ENCODE results near the gene NBEAL2.
A peak's percentile ranks its signal among the peaks of the same experiment; 100 is the strongest.

The NBEAL2 gene

DNA sequence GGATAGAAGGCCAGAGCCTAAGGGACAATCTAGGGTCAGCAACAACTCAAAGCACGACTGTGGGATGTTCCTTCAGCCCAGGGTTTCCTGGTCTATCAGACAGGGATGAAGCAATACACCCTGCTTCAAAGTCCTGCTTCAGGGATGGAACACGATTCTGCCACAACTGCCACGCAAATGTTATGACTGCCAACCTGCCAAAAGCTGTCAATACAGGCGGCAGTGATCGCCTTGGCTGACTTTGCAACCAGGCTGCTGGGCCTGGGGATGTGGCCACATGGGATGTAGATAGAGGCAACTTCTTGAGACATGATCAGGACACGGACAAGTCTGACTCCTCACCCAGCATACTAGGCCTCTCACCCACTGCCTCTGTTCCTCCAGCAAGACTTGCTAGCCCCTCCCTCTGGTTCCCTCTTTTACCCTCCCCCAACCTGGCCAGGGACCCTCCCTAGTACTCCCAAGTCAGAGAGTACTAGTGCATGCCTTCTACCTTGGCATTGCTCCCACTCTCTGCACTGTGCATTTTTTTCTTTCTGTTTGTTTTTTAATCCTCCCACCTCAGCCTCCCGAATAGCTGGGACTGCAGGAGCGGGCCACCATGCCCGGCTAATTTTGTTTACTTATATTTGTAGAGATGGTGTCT lies 10.6 kb upstream of the NBEAL2 start:
- no peaks in the 10 kb centered on the region for H3K27me3 ChIP-seq (ENCODE audit: control insufficient read depth in 3 of 3, insufficient read depth in 3 of 3, low read depth in 1 of 3, low read length in 3 of 3)
- H3K4me1 ChIP-seq (ENCODE audit: control insufficient read depth in 2 of 2, insufficient read depth in 1 of 2, low read depth in 1 of 2, low read length in 2 of 2): peaks cover 0 to 4% of the 10 kb centered on the region in 2 donors
- H3K27ac ChIP-seq (replicated peaks; ENCODE audit: low read length): no peak overlapping the region
- H3K23ac ChIP-seq (ENCODE audit: low read depth, low read length, poor library complexity): no peak overlapping the region
- H3K36me3 ChIP-seq (replicated peaks in 1 of 2; ENCODE audit: control insufficient read depth in 2 of 2, insufficient read depth in 2 of 2, low read length in 2 of 2): peaks cover 20 to 60% of the 10 kb centered on the region in 2 donors
- H3K18ac ChIP-seq (ENCODE audit: low read length): no peak overlapping the region
- H2AK5ac ChIP-seq (ENCODE audit: low read depth, low read length): no peak overlapping the region
- no peak for DNase-seq (ENCODE audit: low spot score)
- H2BK15ac ChIP-seq (ENCODE audit: low read length): no peak overlapping the region
- H4K8ac ChIP-seq (ENCODE audit: low read depth, low read length): no peak overlapping the region
- peak overlapping the region; percentile 75 for H3K14ac ChIP-seq (ENCODE audit: low read length)
- no peak overlapping the region for H3K4me2 ChIP-seq (ENCODE audit: insufficient read depth, low read length, poor library complexity, severe bottlenecking)
- H2BK120ac ChIP-seq (ENCODE audit: low read depth, low read length): no peak overlapping the region
- no peak overlapping the region for H4K91ac ChIP-seq (ENCODE audit: low read depth, low read length, poor library complexity)
- no peak overlapping the region for H3K4ac ChIP-seq (ENCODE audit: low read length)
- no peak overlapping the region for H3K9ac ChIP-seq (ENCODE audit: low read depth, low read length, poor library complexity)
- peaks cover 25% of the 10 kb centered on the region for H3K79me1 ChIP-seq (ENCODE audit: low read depth, low read length)
- H2AFZ ChIP-seq (ENCODE audit: low read length): no peak overlapping the region
- H2BK12ac ChIP-seq (ENCODE audit: low read length): no peak overlapping the region
- H3K4me3 ChIP-seq (ENCODE audit: low read length in 2 of 2): no peak overlapping the region
- peaks cover 0 to 2% of the 10 kb centered on the region in 2 donors for H3K9me3 ChIP-seq (replicated peaks in 1 of 2; ENCODE audit: control insufficient read depth in 2 of 2, insufficient read depth in 1 of 2, low read depth in 1 of 2, low read length in 2 of 2)
- WGBS, 2 donors (ENCODE audit: extremely low coverage in 2 of 2, insufficient read length in 2 of 2, insufficient replicate concordance in 1 of 2): no CpG with 5 or more reads among the region's 9 CpGs
- H2BK5ac ChIP-seq (ENCODE audit: low read length): no peak overlapping the region

DNA sequence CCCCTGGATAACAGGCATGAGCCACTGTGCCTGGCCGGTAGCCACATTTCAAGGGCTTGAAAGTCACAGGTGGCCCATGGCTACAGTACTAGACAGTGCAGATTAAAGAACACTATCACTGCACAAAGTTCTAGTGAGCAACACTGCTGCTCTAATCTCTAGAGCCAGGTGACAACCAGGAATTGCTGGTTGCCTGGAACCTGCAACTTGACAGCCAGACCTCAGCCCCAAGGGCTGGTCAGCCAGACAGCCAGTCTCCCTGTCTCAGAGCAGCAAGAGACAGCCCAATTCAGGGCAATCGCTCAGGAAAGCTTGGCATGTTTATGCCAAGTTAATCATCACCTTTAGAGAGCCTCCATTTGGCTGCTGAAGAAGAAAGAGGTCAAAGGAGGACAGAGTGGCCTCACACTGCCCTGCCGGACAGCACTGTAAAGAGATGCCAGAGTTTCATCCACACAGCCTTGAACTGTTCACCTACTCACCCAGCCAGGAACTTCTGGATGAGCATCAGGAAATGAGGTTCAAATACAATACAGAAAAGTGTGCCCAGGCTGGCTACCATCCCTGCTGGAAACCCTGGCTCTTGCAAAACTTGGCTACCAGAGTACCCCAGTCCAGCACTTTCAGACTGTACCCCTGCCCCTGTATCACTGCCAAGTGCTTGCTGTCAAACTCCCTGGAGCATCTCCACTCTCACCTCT lies 8.9 kb upstream of the NBEAL2 start:
- no peak overlapping the region for H3K4me3 ChIP-seq (ENCODE audit: low read length in 2 of 2)
- H2BK5ac ChIP-seq (ENCODE audit: low read length): no peak overlapping the region
- H3K27ac ChIP-seq (replicated peaks; ENCODE audit: low read length): no peak overlapping the region
- no peak overlapping the region for H3K23ac ChIP-seq (ENCODE audit: low read depth, low read length, poor library complexity)
- no peak overlapping the region for H2AK5ac ChIP-seq (ENCODE audit: low read depth, low read length)
- H3K27me3 ChIP-seq (ENCODE audit: control insufficient read depth in 3 of 3, insufficient read depth in 3 of 3, low read depth in 1 of 3, low read length in 3 of 3): no peaks in the 10 kb centered on the region
- no peaks in the 10 kb centered on the region for H3K4me1 ChIP-seq (ENCODE audit: control insufficient read depth in 2 of 2, insufficient read depth in 1 of 2, low read depth in 1 of 2, low read length in 2 of 2)
- no CpG with 5 or more reads among the region's 3 CpGs for WGBS, 2 donors (ENCODE audit: extremely low coverage in 2 of 2, insufficient read length in 2 of 2, insufficient replicate concordance in 1 of 2)
- no peak overlapping the region for H4K91ac ChIP-seq (ENCODE audit: low read depth, low read length, poor library complexity)
- H3K4ac ChIP-seq (ENCODE audit: low read length): no peak overlapping the region
- H3K36me3 ChIP-seq (replicated peaks in 1 of 2; ENCODE audit: control insufficient read depth in 2 of 2, insufficient read depth in 2 of 2, low read length in 2 of 2): peaks cover 18 to 64% of the 10 kb centered on the region in 2 donors
- H3K4me2 ChIP-seq (ENCODE audit: insufficient read depth, low read length, poor library complexity, severe bottlenecking): no peak overlapping the region
- H3K18ac ChIP-seq (ENCODE audit: low read length): no peak overlapping the region
- DNase-seq (ENCODE audit: low spot score): no peak
- peaks cover 27% of the 10 kb centered on the region for H3K79me1 ChIP-seq (ENCODE audit: low read depth, low read length)
- no peak overlapping the region for H3K9ac ChIP-seq (ENCODE audit: low read depth, low read length, poor library complexity)
- H2BK12ac ChIP-seq (ENCODE audit: low read length): no peak overlapping the region
- H3K14ac ChIP-seq (ENCODE audit: low read length): no peak overlapping the region
- H3K9me3 ChIP-seq (replicated peaks in 1 of 2; ENCODE audit: control insufficient read depth in 2 of 2, insufficient read depth in 1 of 2, low read depth in 1 of 2, low read length in 2 of 2): no peaks in the 10 kb centered on the region
- H4K8ac ChIP-seq (ENCODE audit: low read depth, low read length): no peak overlapping the region
- H2BK120ac ChIP-seq (ENCODE audit: low read depth, low read length): no peak overlapping the region
- H2AFZ ChIP-seq (ENCODE audit: low read length): no peak overlapping the region
- H2BK15ac ChIP-seq (ENCODE audit: low read length): no peak overlapping the region

DNA sequence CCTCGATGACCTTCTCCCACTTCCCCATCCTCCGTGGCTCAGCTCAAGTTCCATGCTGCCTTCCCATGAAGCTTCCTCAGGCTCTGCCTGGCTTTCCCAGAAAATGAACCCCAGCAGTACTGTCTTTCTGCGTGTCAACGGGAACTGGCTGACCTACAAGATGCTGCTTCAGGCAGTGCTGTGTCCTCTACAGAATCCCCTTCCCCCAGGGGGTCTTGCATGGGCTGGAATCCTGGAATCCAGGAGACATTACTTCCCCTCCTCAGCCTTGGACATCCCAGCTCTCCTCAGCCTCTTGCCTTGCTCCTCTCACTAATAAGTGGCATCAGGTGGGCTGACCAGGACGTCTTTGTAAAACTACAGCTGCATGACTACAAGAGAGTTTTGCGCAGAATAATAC lies 8.3 kb upstream of the NBEAL2 start:
- WGBS, 2 donors (ENCODE audit: extremely low coverage in 2 of 2, insufficient read length in 2 of 2, insufficient replicate concordance in 1 of 2): no CpG with 5 or more reads among the region's 6 CpGs
- H2AFZ ChIP-seq (ENCODE audit: low read length): no peak overlapping the region
- no peak overlapping the region for H3K4ac ChIP-seq (ENCODE audit: low read length)
- H3K4me3 ChIP-seq (ENCODE audit: low read length in 2 of 2): peak overlapping the region in 1 of 2 donors; percentile 31
- no peak overlapping the region for H3K18ac ChIP-seq (ENCODE audit: low read length)
- no peak overlapping the region for H3K27ac ChIP-seq (replicated peaks; ENCODE audit: low read length)
- no peaks in the 10 kb centered on the region for H3K4me1 ChIP-seq (ENCODE audit: control insufficient read depth in 2 of 2, insufficient read depth in 1 of 2, low read depth in 1 of 2, low read length in 2 of 2)
- H3K9me3 ChIP-seq (replicated peaks in 1 of 2; ENCODE audit: control insufficient read depth in 2 of 2, insufficient read depth in 1 of 2, low read depth in 1 of 2, low read length in 2 of 2): no peaks in the 10 kb centered on the region
- no peak overlapping the region for H2BK120ac ChIP-seq (ENCODE audit: low read depth, low read length)
- H2BK5ac ChIP-seq (ENCODE audit: low read length): no peak overlapping the region
- no peak overlapping the region for H2BK15ac ChIP-seq (ENCODE audit: low read length)
- no peak overlapping the region for H2BK12ac ChIP-seq (ENCODE audit: low read length)
- no peaks in the 10 kb centered on the region for H3K27me3 ChIP-seq (ENCODE audit: control insufficient read depth in 3 of 3, insufficient read depth in 3 of 3, low read depth in 1 of 3, low read length in 3 of 3)
- no peak overlapping the region for H3K4me2 ChIP-seq (ENCODE audit: insufficient read depth, low read length, poor library complexity, severe bottlenecking)
- H3K36me3 ChIP-seq (replicated peaks in 1 of 2; ENCODE audit: control insufficient read depth in 2 of 2, insufficient read depth in 2 of 2, low read length in 2 of 2): peaks cover 13 to 58% of the 10 kb centered on the region in 2 donors
- H4K8ac ChIP-seq (ENCODE audit: low read depth, low read length): no peak overlapping the region
- H2AK5ac ChIP-seq (ENCODE audit: low read depth, low read length): no peak overlapping the region
- peak overlapping the region; percentile 39 for H3K9ac ChIP-seq (ENCODE audit: low read depth, low read length, poor library complexity)
- no peak for DNase-seq (ENCODE audit: low spot score)
- H3K14ac ChIP-seq (ENCODE audit: low read length): peak overlapping the region; percentile 22
- no peak overlapping the region for H3K23ac ChIP-seq (ENCODE audit: low read depth, low read length, poor library complexity)
- no peak overlapping the region for H4K91ac ChIP-seq (ENCODE audit: low read depth, low read length, poor library complexity)
- peaks cover 30% of the 10 kb centered on the region for H3K79me1 ChIP-seq (ENCODE audit: low read depth, low read length)

DNA sequence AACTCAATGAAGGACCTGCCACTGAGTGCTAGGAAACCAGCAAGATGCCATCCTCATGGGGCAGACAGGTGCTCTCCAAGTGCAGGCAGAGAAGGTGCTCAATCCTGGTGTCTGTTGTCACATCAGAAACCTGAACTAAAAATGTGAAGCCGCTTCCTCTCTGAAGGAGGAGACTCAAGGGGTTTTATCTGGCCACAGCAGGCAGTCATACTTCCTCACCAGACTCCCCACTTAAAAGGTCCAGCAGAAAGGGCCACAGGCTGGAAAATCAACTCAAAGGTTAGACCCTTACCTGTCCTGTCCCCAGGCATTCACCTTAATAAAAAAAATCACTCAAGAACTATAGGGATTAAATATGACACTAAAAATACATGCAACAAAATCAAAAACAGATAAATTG lies 7.7 kb upstream of the NBEAL2 start:
- no peak overlapping the region for H2BK12ac ChIP-seq (ENCODE audit: low read length)
- no peaks in the 10 kb centered on the region for H3K27me3 ChIP-seq (ENCODE audit: control insufficient read depth in 3 of 3, insufficient read depth in 3 of 3, low read depth in 1 of 3, low read length in 3 of 3)
- H3K9me3 ChIP-seq (replicated peaks in 1 of 2; ENCODE audit: control insufficient read depth in 2 of 2, insufficient read depth in 1 of 2, low read depth in 1 of 2, low read length in 2 of 2): no peaks in the 10 kb centered on the region
- peaks cover 33% of the 10 kb centered on the region for H3K79me1 ChIP-seq (ENCODE audit: low read depth, low read length)
- no peak overlapping the region for H4K8ac ChIP-seq (ENCODE audit: low read depth, low read length)
- no peak overlapping the region for H2BK15ac ChIP-seq (ENCODE audit: low read length)
- no peak overlapping the region for H4K91ac ChIP-seq (ENCODE audit: low read depth, low read length, poor library complexity)
- no peak overlapping the region for H3K23ac ChIP-seq (ENCODE audit: low read depth, low read length, poor library complexity)
- WGBS, 2 donors (ENCODE audit: extremely low coverage in 2 of 2, insufficient read length in 2 of 2, insufficient replicate concordance in 1 of 2): no CpG with 5 or more reads among the region's 1 CpG
- H2BK120ac ChIP-seq (ENCODE audit: low read depth, low read length): no peak overlapping the region
- peaks cover 13 to 54% of the 10 kb centered on the region in 2 donors for H3K36me3 ChIP-seq (replicated peaks in 1 of 2; ENCODE audit: control insufficient read depth in 2 of 2, insufficient read depth in 2 of 2, low read length in 2 of 2)
- no peaks in the 10 kb centered on the region for H3K4me1 ChIP-seq (ENCODE audit: control insufficient read depth in 2 of 2, insufficient read depth in 1 of 2, low read depth in 1 of 2, low read length in 2 of 2)
- no peak overlapping the region for H3K9ac ChIP-seq (ENCODE audit: low read depth, low read length, poor library complexity)
- no peak overlapping the region for H3K18ac ChIP-seq (ENCODE audit: low read length)
- no peak overlapping the region for H3K27ac ChIP-seq (replicated peaks; ENCODE audit: low read length)
- H3K4me3 ChIP-seq (ENCODE audit: low read length in 2 of 2): no peak overlapping the region
- no peak overlapping the region for H2AK5ac ChIP-seq (ENCODE audit: low read depth, low read length)
- H3K14ac ChIP-seq (ENCODE audit: low read length): no peak overlapping the region
- no peak for DNase-seq (ENCODE audit: low spot score)
- no peak overlapping the region for H2BK5ac ChIP-seq (ENCODE audit: low read length)
- H3K4ac ChIP-seq (ENCODE audit: low read length): no peak overlapping the region
- H3K4me2 ChIP-seq (ENCODE audit: insufficient read depth, low read length, poor library complexity, severe bottlenecking): no peak overlapping the region
- H2AFZ ChIP-seq (ENCODE audit: low read length): no peak overlapping the region
